K562 (cell line): ENCODE measurements around the gene PRCC. TPM values are rescaled to one million over a fixed set of nuclear protein-coding genes. Genes with fewer than 3 reads are reported as not detected.
A peak's percentile ranks its signal among the peaks of the same experiment; 100 is the strongest.

Experiments
- E2F3 ChIP-seq: fragments of 250-450 bp; sonication (Bioruptor Pico); IDR thresholded peaks from 2 replicates; pipeline ENCODE4 v1.4.0; 2020; ENCODE audit warnings: mild to moderate bottlenecking
- EP300 ChIP-seq: IDR thresholded peaks from 2 replicates; pipeline ENCODE4 v1.6.1; 2012; ENCODE audit warnings: low read length, improper control_type of control experiment
- ETV1 ChIP-seq: fragments of 450-650 bp; conservative IDR thresholded peaks from 2 replicates; pipeline ENCODE4 v1.6.1; 2016; ENCODE audit warnings: missing genetic modification characterization, control low read depth, low read depth, missing compliant biosample characterization
- ETV6 ChIP-seq, 3 experiments: fragments of 150-350 bp in 1 of 3; sonication (generic) in 1 of 3; formaldehyde crosslinking in 1 of 3; IDR thresholded peaks; 2 replicates each; pipeline versions ENCODE4 v1.6.1 to v1.8.0; 2014 to 2022; ENCODE audit warnings: borderline replicate concordance in 2 of 3, low read depth in 2 of 3, antibody characterized with exemption in 1 of 3, low read length in 1 of 3, mild to moderate bottlenecking in 1 of 3, missing genetic modification reagents in 1 of 3
- FOSL1 ChIP-seq: fragments of 200-800 bp; sonication (Bioruptor generic); conservative IDR thresholded peaks from 2 replicates; pipeline ENCODE4 v1.6.1; 2016; ENCODE audit warnings: missing genetic modification characterization, missing compliant biosample characterization
- LARP7 ChIP-seq: fragments of 450-650 bp; IDR thresholded peaks from 2 replicates; pipeline ENCODE4 v1.6.1; 2016
- MIER1 ChIP-seq: fragments of 450-650 bp; IDR thresholded peaks from 2 replicates; pipeline ENCODE4 v1.6.1; 2016; ENCODE audit warnings: antibody characterized with exemption, mild to moderate bottlenecking, low read depth
- NCOA2 ChIP-seq, 2 experiments: fragments of 450-650 bp; IDR thresholded peaks; 2 replicates each; pipeline ENCODE4 v1.6.1; 2018; ENCODE audit warnings: mild to moderate bottlenecking in 2 of 2, moderate library complexity in 1 of 2; ENCODE audit not compliant: partially characterized antibody in 2 of 2
- NEUROD1 ChIP-seq: fragments of 150-350 bp; IDR thresholded peaks from 2 replicates; pipeline ENCODE4 v1.6.1; 2014; ENCODE audit warnings: borderline replicate concordance, low read length, low read depth; ENCODE audit not compliant: partially characterized antibody
- NFXL1 ChIP-seq: fragments of 450-650 bp; formaldehyde crosslinking; IDR thresholded peaks from 2 replicates; pipeline ENCODE4 v1.4.0; 2021; ENCODE audit warnings: mild to moderate bottlenecking
- NR2C2 ChIP-seq, 2 experiments: fragments of 200-800 bp in 1 of 2; sonication (Bioruptor generic) in 1 of 2; sonication (generic) in 1 of 2; formaldehyde crosslinking in 1 of 2; IDR thresholded peaks; 2 replicates each; pipeline versions ENCODE4 v1.6.1 to v1.8.0; 2016 to 2022; ENCODE audit warnings: mild to moderate bottlenecking in 1 of 2, missing compliant biosample characterization in 1 of 2, missing genetic modification characterization in 1 of 2, missing genetic modification reagents in 1 of 2
- OTX1 ChIP-seq: fragments of 450-650 bp; formaldehyde crosslinking; IDR thresholded peaks from 2 replicates; pipeline ENCODE4 v1.4.0; 2022; ENCODE audit warnings: mild to moderate bottlenecking
- POLR2B ChIP-seq: fragments of 450-650 bp; IDR thresholded peaks from 2 replicates; pipeline ENCODE4 v1.6.1; 2018; ENCODE audit warnings: low read depth; ENCODE audit not compliant: partially characterized antibody
- RBM34 ChIP-seq: fragments of 200-400 bp; formaldehyde crosslinking; IDR thresholded peaks from 2 replicates; pipeline ENCODE4 v1.6.1; 2018; ENCODE audit warnings: low read length, borderline replicate concordance; ENCODE audit not compliant: insufficient read depth
- ZNF717 ChIP-seq: fragments of 250-450 bp; sonication (Bioruptor Pico); IDR thresholded peaks from 2 replicates; pipeline ENCODE4 v1.5.0; 2021
- ZNF778 ChIP-seq: fragments of 450-650 bp; formaldehyde crosslinking; IDR thresholded peaks from 2 replicates; pipeline ENCODE4 v1.4.0; 2020; ENCODE audit warnings: mild to moderate bottlenecking, moderate library complexity
- polyA plus RNA-seq, 8 experiments: library from polyadenylated mRNA; depleted of rRNA in 4 of 8; stranded (reverse) in 5 of 8; unstranded in 3 of 8; fragments of >200 nt; fragmentation: Nextera tagmentation in 2 of 8; fragmentation: Illumina TruSeq in 1 of 8; extraction: Ambion mirVana in 2 of 8; extraction: Trizol in 1 of 8; gene quantifications; 2 replicates each; pipeline versions ENCODE4 v1.2.1 to v1.2.3, GENCODE V29; 2011 to 2014; ENCODE audit warnings: inconsistent platforms in 1 of 8, missing spikeins in 1 of 8
- total RNA-seq, 7 experiments: library from RNA; depleted of rRNA in 6 of 7; stranded (reverse); fragments of >200 nt in 6 of 7; fragmentation: Illumina TruSeq in 2 of 7; extraction: Trizol in 2 of 7; gene quantifications; 2 replicates each; pipeline versions ENCODE4 v1.2.1 to v1.2.3, GENCODE V29; 2011 to 2021; ENCODE audit warnings: low replicate concordance in 1 of 7
- TF ChIP-seq, protein P1 (sequence below): fragments of 450-650 bp; IDR thresholded peaks from 2 replicates; pipeline ENCODE4 v1.6.1; 2016
- TF ChIP-seq, protein P2 (sequence below): fragments of 450-650 bp; formaldehyde crosslinking; IDR thresholded peaks from 2 replicates; pipeline ENCODE4 v1.4.0; 2020; ENCODE audit warnings: mild to moderate bottlenecking, mixed read lengths
- TF ChIP-seq, protein P3 (sequence below): fragments of 250-450 bp; sonication (Bioruptor Pico); IDR thresholded peaks from 2 replicates; pipeline ENCODE4 v1.4.0; 2020; ENCODE audit warnings: mild to moderate bottlenecking, moderate library complexity, borderline replicate concordance
- TF ChIP-seq, protein P4 (sequence below), 2 experiments: fragments of 450-650 bp in 1 of 2; sonication (generic) in 1 of 2; formaldehyde crosslinking in 1 of 2; IDR thresholded peaks in 1 of 2; conservative IDR thresholded peaks in 1 of 2; 2 replicates each; pipeline versions ENCODE4 v1.6.1 to v1.8.1; 2016 to 2023; ENCODE audit warnings: mild to moderate bottlenecking in 2 of 2, moderate library complexity in 2 of 2, inconsistent platforms in 1 of 2, missing genetic modification reagents in 1 of 2

Gene PRCC
- total and polyA plus RNA-seq, 9 of the 15 experiments (the other 6 are each of a cell fraction or from before 2014, with no cell fraction given), result 23.9 to 201 (median 41.1) TPM

DNA sequence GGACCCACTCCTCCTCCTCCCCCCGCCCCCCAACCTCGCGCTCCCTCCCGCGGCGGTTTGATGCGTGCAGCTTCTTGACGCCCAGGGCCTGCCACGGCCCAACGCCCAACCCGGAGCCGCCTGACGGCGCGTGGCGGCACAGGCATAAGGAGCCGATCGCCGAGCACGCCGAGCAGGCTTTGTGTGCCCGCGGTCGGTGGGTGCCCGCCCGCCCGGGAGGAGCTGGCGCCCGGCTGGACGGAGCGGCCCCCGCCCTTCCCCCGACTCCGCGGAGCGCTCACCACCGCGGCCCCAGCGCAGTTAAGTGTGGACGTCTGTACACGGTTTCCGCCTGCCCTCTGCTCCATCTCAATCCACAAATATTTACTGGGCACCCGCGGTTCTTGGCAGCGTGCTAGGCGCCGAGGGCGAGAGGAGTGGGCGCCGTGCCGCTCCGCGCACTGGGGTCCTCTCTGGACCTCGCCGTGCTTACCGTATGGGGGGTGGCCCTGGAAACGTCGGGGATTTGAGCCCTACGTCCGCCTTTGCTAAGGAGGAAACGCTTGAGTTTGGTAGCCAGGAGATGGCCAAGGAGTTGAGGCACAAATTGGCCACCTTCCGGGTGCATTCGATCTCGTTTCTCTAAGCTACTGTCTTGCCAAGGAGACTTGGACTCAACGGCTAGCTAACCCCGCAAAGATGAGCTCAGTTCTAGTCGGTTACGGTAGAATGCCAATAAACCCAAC, 15.4 kb upstream of the PRCC start (continued):
- no peak for TF ChIP-seq OTX1 (CRISPR knock-in tag)
- TF ChIP-seq ZNF778, result no peak
- TF ChIP-seq, protein P1, sequence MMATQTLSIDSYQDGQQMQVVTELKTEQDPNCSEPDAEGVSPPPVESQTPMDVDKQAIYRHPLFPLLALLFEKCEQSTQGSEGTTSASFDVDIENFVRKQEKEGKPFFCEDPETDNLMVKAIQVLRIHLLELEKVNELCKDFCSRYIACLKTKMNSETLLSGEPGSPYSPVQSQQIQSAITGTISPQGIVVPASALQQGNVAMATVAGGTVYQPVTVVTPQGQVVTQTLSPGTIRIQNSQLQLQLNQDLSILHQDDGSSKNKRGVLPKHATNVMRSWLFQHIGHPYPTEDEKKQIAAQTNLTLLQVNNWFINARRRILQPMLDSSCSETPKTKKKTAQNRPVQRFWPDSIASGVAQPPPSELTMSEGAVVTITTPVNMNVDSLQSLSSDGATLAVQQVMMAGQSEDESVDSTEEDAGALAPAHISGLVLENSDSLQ, result peak; percentile 45; the same call in 1 of the 2 replicates
- no peak for TF ChIP-seq ETV6 (IDR thresholded peaks at IDR 0.05; ENCODE audit: borderline replicate concordance in 1 of 2, low read depth in 2 of 2, low read length in 1 of 2)
- TF ChIP-seq ETV6 (CRISPR knock-in tag; IDR thresholded peaks at IDR 0.05; ENCODE audit: borderline replicate concordance), result no peak
- TF ChIP-seq NR2C2 (CRISPR knock-in tag; IDR thresholded peaks at IDR 0.05), result peak; percentile 9; the same call in 1 of the 2 replicates
- no peak for TF ChIP-seq NR2C2 (tag; IDR thresholded peaks at IDR 0.05)
- TF ChIP-seq, protein P2, sequence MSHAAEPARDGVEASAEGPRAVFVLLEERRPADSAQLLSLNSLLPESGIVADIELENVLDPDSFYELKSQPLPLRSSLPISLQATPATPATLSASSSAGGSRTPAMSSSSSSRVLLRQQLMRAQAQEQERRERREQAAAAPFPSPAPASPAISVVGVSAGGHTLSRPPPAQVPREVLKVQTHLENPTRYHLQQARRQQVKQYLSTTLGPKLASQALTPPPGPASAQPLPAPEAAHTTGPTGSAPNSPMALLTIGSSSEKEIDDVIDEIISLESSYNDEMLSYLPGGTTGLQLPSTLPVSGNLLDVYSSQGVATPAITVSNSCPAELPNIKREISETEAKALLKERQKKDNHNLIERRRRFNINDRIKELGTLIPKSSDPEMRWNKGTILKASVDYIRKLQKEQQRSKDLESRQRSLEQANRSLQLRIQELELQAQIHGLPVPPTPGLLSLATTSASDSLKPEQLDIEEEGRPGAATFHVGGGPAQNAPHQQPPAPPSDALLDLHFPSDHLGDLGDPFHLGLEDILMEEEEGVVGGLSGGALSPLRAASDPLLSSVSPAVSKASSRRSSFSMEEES (CRISPR knock-in tag), result no peak
- peak; percentile 35; the same call in 1 of the 2 replicates for TF ChIP-seq EP300
- TF ChIP-seq, protein P3, sequence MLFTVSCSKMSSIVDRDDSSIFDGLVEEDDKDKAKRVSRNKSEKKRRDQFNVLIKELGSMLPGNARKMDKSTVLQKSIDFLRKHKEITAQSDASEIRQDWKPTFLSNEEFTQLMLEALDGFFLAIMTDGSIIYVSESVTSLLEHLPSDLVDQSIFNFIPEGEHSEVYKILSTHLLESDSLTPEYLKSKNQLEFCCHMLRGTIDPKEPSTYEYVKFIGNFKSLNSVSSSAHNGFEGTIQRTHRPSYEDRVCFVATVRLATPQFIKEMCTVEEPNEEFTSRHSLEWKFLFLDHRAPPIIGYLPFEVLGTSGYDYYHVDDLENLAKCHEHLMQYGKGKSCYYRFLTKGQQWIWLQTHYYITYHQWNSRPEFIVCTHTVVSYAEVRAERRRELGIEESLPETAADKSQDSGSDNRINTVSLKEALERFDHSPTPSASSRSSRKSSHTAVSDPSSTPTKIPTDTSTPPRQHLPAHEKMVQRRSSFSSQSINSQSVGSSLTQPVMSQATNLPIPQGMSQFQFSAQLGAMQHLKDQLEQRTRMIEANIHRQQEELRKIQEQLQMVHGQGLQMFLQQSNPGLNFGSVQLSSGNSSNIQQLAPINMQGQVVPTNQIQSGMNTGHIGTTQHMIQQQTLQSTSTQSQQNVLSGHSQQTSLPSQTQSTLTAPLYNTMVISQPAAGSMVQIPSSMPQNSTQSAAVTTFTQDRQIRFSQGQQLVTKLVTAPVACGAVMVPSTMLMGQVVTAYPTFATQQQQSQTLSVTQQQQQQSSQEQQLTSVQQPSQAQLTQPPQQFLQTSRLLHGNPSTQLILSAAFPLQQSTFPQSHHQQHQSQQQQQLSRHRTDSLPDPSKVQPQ (CRISPR knock-in tag), result no peak
- TF ChIP-seq FOSL1 (tag), result peak; percentile 48; the same call in 1 of the 2 replicates
- no peak for TF ChIP-seq ZNF717 (CRISPR knock-in tag)
- TF ChIP-seq MIER1, result no peak
- no peak for TF ChIP-seq POLR2B
- 0 out of 2 replicates have a peak, but pooled peaks have one; percentile 33 for TF ChIP-seq E2F3
- no peak for TF ChIP-seq NFXL1
- no peak for TF ChIP-seq LARP7
- no peak for TF ChIP-seq NCOA2 (IDR thresholded peaks at IDR 0.05; ENCODE audit: partially characterized antibody in 2 of 2)
- TF ChIP-seq, protein P4, sequence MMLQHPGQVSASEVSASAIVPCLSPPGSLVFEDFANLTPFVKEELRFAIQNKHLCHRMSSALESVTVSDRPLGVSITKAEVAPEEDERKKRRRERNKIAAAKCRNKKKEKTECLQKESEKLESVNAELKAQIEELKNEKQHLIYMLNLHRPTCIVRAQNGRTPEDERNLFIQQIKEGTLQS (IDR thresholded peaks at IDR 0.05), result no peak
- TF ChIP-seq, protein P4 (CRISPR knock-in tag; conservative IDR thresholded peaks at IDR 0.05), result no peak
- no peak for TF ChIP-seq RBM34
- TF ChIP-seq ETV1, result no peak
- TF ChIP-seq NEUROD1, result peak; percentile 98
